HepG2 (cell line): ENCODE measurements around the gene RRP12. TPM values are rescaled to one million over a fixed set of nuclear protein-coding genes. Genes with fewer than 3 reads are reported as not detected.

ENCODE experiments used
- ELF1 ChIP-seq: sonication (generic); formaldehyde crosslinking; IDR thresholded peaks from 2 replicates; pipeline ENCODE4 v1.4.0; 2020; ENCODE audit warnings: missing genetic modification reagents
- HNRNPLL ChIP-seq: fragments of 200-400 bp; formaldehyde crosslinking; IDR thresholded peaks from 2 replicates; pipeline ENCODE4 v1.6.1; 2017; ENCODE audit warnings: mild to moderate bottlenecking, low read depth, low read length; ENCODE audit not compliant: poor library complexity, severe bottlenecking
- KLF16 ChIP-seq, 2 experiments: sonication (generic) in 1 of 2; formaldehyde crosslinking in 1 of 2; IDR thresholded peaks; 2 replicates each; pipeline versions ENCODE4 v1.6.1 to v1.8.0; 2016 to 2023; ENCODE audit warnings: missing genetic modification reagents in 2 of 2, missing compliant biosample characterization in 1 of 2
- PHF5A ChIP-seq: IDR thresholded peaks from one replicate; pipeline ENCODE4 v1.6.1; 2018; ENCODE audit warnings: low read depth, missing genetic modification reagents; ENCODE audit not compliant: unreplicated experiment
- ZBTB25 ChIP-seq: IDR thresholded peaks from 2 replicates; pipeline ENCODE4 v1.6.1; 2018; ENCODE audit warnings: missing genetic modification reagents
- ZNF207 ChIP-seq: fragments of 450-650 bp; IDR thresholded peaks from 2 replicates; pipeline ENCODE4 v1.6.1; 2016; ENCODE audit warnings: antibody characterized with exemption, borderline replicate concordance
- ZNF883 ChIP-seq: sonication (generic); formaldehyde crosslinking; IDR thresholded peaks from 2 replicates; pipeline ENCODE4 v1.5.1; 2020; ENCODE audit warnings: mild to moderate bottlenecking, missing genetic modification reagents; ENCODE audit errors: not compliant biosample characterization
- polyA plus RNA-seq, 8 experiments: library from polyadenylated mRNA; depleted of rRNA in 3 of 8; stranded (reverse) in 7 of 8; unstranded in 1 of 8; fragments of >200 nt; fragmentation: Illumina TruSeq in 4 of 8; extraction: Trizol in 4 of 8; gene quantifications; 2 replicates each; pipeline versions ENCODE4 v1.2.1 to v1.2.3, GENCODE V29; 2011 to 2016; ENCODE audit warnings: low read depth in 4 of 8, missing spikeins in 1 of 8, mixed read lengths in 1 of 8; ENCODE audit not compliant: insufficient read depth in 1 of 8
- total RNA-seq, 5 experiments: library from RNA; depleted of rRNA; stranded (reverse); fragments of >200 nt; fragmentation: Illumina TruSeq; extraction: Trizol; gene quantifications; 2 replicates each; pipeline ENCODE4 v1.2.3, GENCODE V29; 2016; ENCODE audit warnings: low read depth in 1 of 5
- TF ChIP-seq, protein P1 (sequence below): sonication (generic); formaldehyde crosslinking; IDR thresholded peaks from one replicate; pipeline ENCODE4 v1.5.1; 2020; ENCODE audit warnings: mild to moderate bottlenecking, missing genetic modification reagents; ENCODE audit errors: not compliant biosample characterization
- TF ChIP-seq, protein P2 (sequence below): sonication (generic); formaldehyde crosslinking; IDR thresholded peaks from 2 replicates; pipeline ENCODE4 v1.8.1; 2023; ENCODE audit warnings: mild to moderate bottlenecking, missing genetic modification reagents, borderline replicate concordance
- TF ChIP-seq, protein P3 (sequence below): sonication (generic); IDR thresholded peaks from 2 replicates; pipeline ENCODE4 v1.6.1; 2016; ENCODE audit warnings: low read depth, borderline replicate concordance

RRP12 gene
- total and polyA plus RNA-seq, 2 of the 13 experiments (the other 11 are each of a cell fraction or from before 2014, with no cell fraction given), result 13.2 to 39.4 TPM

DNA sequence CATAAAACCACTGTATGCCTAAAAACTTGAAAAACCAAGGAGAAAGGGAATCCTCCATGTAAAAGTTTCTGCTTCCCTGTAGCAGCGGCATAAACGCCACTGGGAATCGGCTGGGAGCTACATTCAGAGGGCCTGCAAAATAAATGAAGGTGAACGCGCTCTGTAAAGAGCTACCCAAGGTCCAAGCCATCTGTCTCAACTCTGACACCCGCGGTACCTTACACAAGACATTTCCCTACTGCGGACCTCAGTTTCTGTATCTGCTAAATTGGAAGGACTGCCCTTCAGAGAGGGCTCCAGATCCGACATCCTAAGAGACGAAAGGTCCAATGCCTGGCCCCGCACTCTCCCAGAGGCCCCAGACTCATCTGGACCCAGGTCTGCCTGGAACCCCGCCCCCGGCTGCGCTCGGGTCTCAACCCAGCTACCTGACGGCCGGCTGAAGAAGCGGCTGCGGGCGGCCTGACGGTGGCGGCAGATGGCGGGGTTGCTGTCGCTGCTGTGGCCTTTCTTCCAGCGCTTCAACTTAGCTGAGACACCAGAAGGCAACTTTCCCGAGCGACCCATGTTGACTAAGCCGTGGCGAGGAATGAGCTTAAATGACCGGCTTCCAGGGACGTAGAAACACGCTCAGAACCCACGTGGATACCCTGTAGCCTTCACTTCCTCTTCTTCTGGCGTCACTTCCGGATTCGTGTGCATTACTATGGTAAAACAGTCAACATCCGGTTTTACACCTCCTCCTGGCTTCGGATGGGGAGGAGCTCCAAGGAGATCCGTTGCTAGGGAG lies at the start of gene RRP12 (continued):
- TF ChIP-seq, protein P1, sequence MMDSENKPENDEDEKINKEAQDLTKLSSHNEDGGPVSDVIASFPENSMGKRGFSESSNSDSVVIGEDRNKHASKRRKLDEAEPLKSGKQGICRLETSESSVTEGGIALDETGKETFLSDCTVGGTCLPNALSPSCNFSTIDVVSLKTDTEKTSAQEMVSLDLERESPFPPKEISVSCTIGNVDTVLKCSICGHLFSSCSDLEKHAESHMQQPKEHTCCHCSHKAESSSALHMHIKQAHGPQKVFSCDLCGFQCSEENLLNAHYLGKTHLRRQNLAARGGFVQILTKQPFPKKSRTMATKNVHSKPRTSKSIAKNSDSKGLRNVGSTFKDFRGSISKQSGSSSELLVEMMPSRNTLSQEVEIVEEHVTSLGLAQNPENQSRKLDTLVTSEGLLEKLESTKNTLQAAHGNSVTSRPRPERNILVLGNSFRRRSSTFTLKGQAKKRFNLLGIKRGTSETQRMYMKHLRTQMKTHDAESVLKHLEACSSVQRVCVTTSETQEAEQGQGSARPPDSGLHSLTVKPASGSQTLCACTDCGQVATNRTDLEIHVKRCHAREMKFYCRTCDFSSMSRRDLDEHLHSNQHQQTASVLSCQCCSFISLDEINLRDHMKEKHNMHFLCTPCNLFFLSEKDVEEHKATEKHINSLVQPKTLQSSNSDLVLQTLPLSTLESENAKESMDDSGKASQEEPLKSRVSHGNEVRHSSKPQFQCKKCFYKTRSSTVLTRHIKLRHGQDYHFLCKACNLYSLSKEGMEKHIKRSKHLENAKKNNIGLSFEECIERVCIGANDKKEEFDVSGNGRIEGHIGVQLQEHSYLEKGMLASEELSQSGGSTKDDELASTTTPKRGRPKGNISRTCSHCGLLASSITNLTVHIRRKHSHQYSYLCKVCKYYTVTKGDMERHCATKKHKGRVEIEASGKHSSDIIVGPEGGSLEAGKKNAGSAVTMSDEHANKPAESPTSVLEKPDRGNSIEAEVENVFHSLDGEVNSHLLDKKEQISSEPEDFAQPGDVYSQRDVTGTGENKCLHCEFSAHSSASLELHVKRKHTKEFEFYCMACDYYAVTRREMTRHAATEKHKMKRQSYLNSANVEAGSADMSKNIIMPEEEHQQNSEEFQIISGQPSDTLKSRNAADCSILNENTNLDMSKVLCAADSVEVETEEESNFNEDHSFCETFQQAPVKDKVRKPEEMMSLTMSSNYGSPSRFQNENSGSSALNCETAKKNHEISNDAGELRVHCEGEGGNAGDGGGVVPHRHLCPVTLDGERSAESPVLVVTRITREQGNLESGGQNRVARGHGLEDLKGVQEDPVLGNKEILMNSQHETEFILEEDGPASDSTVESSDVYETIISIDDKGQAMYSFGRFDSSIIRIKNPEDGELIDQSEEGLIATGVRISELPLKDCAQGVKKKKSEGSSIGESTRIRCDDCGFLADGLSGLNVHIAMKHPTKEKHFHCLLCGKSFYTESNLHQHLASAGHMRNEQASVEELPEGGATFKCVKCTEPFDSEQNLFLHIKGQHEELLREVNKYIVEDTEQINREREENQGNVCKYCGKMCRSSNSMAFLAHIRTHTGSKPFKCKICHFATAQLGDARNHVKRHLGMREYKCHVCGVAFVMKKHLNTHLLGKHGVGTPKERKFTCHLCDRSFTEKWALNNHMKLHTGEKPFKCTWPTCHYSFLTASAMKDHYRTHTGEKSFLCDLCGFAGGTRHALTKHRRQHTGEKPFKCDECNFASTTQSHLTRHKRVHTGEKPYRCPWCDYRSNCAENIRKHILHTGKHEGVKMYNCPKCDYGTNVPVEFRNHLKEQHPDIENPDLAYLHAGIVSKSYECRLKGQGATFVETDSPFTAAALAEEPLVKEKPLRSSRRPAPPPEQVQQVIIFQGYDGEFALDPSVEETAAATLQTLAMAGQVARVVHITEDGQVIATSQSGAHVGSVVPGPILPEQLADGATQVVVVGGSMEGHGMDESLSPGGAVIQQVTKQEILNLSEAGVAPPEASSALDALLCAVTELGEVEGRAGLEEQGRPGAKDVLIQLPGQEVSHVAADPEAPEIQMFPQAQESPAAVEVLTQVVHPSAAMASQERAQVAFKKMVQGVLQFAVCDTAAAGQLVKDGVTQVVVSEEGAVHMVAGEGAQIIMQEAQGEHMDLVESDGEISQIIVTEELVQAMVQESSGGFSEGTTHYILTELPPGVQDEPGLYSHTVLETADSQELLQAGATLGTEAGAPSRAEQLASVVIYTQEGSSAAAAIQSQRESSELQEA (CRISPR knock-in tag), result peak; percentile 77
- TF ChIP-seq ZBTB25 (CRISPR knock-in tag), result 0 out of 2 replicates have a peak, but pooled peaks have one; percentile 21
- TF ChIP-seq, protein P2, sequence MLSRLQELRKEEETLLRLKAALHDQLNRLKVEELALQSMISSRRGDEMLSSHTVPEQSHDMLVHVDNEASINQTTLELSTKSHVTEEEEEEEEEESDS, result no peak
- TF ChIP-seq PHF5A, result no peak
- TF ChIP-seq KLF16 (CRISPR knock-in tag; IDR thresholded peaks at IDR 0.05), result peak in 1 of 2 experiments; percentile 76; a peak in 1 of 4 replicates
- TF ChIP-seq ZNF883, result peak; percentile 86
- peak; percentile 33 for TF ChIP-seq HNRNPLL
- TF ChIP-seq ELF1, result peak; percentile 89
- no peak for TF ChIP-seq ZNF207
- TF ChIP-seq, protein P3, sequence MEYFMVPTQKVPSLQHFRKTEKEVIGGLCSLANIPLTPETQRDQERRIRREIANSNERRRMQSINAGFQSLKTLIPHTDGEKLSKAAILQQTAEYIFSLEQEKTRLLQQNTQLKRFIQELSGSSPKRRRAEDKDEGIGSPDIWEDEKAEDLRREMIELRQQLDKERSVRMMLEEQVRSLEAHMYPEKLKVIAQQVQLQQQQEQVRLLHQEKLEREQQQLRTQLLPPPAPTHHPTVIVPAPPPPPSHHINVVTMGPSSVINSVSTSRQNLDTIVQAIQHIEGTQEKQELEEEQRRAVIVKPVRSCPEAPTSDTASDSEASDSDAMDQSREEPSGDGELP, result 0 out of 2 replicates have a peak, but pooled peaks have one; percentile 23
